ENCODE measurements around the gene TMEM184A.

GRCh38 chr7:1590887-1591286 is 34.9 kb upstream of the TMEM184A start:
- no peak for TF ChIP-seq CTCF (conservative IDR thresholded peaks at IDR 0.05; ENCODE audit: low read depth in 2 of 2)
- no peak for TF ChIP-seq EZH2 (IDR thresholded peaks at IDR 0.05; ENCODE audit: low read depth, unreplicated experiment)
- TF ChIP-seq POLR2AphosphoS5 (IDR thresholded peaks at IDR 0.05; ENCODE audit: low read depth), result no peak
